IPS-NIHi11 (cell line): ENCODE data around the gene ESRRA.
A peak's percentile ranks its signal among the peaks of the same experiment; 100 is the strongest.
"Not testable (repeated sequence)": the region's sequence is repeated elsewhere in the genome, so short reads cannot be mapped to it uniquely, and the experiment has no call there.

Source experiments
- DNase-seq: peaks from one replicate; pipeline ENCODE4 v3.0.0; 2012; ENCODE audit warnings: mixed read lengths, low spot score

ESRRA gene

DNA sequence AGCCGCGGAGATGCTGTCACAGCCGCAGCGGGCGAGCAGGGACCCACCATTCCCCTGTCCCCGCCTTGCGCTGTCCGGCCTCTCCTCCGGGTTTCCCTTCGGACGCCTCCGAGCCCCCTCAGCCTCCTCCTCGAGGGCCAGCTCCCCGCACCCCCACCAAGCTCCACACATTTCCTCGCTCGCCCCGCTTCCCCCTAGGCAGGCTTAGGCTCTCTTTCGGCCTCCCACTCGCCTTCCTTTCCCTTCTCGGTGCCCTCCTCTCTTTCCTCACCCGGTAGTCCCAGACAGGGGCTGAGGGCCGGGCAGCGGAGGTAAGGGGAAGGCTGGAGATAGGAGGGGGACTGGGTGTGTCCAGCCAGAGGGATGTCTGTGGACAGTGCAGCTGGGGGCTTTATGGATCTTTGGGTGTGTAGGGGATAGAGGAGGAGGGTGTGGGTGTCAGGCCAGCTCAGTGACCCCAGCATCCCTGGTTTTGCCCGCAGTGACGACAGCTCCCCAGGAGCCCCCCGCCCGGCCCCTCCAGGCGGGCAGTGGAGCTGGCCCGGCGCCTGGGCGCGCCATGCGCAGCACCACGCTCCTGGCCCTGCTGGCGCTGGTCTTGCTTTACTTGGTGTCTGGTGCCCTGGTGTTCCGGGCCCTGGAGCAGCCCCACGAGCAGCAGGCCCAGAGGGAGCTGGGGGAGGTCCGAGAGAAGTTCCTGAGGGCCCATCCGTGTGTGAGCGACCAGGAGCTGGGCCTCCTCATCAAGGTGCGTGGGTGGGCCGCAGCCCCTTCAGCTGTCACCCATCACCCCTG lies 12.7 kb upstream of the ESRRA start:
- peak; percentile 45 for DNase-seq

DNA sequence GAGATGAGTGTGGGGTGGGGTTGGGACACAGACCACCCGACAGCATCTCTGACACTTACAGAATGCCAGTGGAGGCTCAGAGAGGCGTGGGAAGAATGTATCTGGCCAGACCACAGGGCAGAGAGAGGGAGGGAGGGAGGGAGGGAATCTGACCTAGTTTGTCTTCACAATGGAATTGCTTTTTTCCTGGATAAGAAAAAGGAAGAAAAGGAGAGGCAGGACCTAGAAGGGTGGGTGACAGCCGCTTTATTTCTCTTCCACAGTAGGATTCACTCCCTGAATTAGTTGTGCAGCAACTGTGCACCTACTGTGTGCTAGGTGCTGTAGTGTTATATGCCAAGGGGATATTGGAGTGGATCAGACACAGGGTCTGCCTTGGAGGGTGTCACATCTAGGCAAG lies 10.6 kb upstream of the ESRRA start:
- no peak for DNase-seq

DNA sequence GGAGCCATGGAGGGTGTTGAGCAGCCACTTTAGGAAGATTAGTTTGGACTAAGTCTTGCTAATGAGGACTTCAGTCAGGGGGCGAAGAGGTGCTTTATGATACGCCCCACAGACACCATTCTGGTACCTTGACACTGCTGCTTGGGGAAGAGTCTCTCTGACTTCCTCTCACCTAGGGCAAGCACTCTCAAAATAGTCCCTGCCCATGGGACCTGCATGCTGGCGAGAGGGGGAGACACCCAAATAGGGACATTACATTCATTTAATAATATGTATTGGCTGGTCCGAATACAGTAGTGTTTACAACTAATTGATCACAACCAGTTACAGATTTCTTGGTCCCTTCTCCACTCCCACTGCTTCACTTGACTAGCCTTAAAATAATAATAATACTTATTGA lies 9.6 kb upstream of the ESRRA start:
- no peak for DNase-seq

DNA sequence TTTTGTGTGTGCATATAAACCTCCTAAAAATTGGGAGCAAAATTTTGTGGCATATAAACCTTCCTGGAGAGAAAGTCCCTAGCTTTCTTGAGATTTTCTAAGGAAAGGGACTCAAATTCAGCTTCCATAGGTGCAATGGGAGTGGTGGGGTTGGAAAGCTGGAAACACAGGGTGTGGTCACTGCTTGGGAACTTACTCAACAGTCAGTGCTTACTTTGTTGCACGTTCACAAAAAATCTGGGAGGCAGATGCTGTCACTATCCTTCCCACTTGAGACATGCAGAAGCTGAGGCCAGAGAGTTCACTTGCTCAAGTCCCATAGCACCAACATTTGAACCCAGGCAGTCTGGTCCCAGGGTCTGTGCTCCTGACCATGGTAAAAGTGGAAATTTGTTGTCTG lies 9.1 kb upstream of the ESRRA start:
- DNase-seq = no peak

DNA sequence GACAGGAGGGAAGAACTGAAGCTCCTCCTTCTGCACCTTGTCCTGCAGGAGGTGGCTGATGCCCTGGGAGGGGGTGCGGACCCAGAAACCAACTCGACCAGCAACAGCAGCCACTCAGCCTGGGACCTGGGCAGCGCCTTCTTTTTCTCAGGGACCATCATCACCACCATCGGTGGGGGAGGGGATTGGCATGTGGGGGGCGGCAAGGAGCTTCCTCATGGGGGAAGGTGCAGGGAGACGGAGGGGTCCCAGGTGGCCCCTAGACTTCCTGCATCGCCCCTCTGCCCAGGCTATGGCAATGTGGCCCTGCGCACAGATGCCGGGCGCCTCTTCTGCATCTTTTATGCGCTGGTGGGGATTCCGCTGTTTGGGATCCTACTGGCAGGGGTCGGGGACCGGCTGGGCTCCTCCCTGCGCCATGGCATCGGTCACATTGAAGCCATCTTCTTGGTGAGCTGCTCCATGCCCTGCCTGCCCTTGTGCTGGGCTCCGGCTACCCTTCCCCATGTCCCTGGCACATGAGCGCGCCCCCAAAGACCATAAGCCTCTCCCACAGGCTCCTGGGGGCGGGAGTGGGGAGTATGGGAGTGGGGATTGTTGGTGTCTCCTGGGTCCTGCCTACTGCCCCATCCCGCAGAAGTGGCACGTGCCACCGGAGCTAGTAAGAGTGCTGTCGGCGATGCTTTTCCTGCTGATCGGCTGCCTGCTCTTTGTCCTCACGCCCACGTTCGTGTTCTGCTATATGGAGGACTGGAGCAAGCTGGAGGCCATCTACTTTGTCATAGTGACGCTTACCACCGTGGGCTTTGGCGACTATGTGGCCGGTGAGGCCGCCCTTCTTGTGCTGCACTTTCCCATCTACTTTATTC lies 8.3 kb upstream of the ESRRA start:
- DNase-seq = no peak

DNA sequence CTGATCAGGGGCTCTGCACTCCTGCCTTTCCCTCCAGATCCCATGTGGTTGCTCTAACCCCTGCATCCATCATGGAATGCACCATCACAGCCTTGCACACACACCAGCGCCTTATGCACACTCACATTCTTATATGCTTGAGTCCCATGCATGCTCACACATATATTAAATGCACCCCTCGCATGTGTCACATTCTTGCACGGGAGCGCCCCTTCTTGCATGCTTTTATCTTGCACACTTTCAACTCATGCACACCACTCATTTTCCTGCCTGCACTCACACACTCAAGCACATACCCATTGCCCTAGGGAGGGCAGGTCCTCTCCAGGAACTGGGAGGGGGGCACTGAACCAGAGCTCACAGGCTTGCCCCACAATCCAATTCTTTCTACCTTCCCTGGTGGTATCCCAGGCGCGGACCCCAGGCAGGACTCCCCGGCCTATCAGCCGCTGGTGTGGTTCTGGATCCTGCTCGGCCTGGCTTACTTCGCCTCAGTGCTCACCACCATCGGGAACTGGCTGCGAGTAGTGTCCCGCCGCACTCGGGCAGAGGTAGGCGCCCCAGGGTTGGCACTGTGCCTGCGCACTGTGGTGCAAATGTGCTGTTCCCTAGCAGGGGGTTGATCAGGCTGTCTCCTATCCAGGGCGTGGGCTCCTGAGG lies 7.5 kb upstream of the ESRRA start:
- DNase-seq = peak; percentile 10

DNA sequence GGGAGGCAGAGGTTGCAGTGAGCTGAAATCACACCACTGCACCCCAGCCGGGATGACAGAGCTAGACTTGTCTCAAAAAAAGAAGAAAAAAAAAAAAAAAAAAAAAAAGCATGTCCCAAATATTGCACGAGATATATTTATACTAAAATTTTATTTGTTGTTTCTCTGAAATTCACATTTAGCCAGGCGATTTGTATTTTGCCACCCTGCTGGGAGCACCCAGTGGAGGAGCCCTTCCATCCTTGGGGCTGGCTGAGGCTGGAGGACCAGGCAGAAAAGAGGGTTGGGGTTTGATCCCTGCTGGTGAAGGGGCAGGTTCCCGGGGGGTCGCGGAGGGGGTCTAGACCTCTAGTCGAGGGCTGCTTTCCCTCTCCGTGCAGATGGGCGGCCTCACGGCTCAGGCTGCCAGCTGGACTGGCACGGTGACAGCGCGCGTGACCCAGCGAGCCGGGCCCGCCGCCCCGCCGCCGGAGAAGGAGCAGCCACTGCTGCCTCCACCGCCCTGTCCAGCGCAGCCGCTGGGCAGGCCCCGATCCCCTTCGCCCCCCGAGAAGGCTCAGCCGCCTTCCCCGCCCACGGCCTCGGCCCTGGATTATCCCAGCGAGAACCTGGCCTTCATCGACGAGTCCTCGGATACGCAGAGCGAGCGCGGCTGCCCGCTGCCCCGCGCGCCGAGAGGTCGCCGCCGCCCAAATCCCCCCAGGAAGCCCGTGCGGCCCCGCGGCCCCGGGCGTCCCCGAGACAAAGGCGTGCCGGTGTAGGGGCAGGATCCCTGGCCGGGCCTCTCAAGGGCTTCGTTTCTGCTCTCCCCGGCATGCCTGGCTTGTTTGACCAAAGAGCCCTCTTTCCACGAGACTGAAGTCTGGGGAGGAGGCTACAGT lies 6.1 kb upstream of the ESRRA start:
- no peak for DNase-seq

DNA sequence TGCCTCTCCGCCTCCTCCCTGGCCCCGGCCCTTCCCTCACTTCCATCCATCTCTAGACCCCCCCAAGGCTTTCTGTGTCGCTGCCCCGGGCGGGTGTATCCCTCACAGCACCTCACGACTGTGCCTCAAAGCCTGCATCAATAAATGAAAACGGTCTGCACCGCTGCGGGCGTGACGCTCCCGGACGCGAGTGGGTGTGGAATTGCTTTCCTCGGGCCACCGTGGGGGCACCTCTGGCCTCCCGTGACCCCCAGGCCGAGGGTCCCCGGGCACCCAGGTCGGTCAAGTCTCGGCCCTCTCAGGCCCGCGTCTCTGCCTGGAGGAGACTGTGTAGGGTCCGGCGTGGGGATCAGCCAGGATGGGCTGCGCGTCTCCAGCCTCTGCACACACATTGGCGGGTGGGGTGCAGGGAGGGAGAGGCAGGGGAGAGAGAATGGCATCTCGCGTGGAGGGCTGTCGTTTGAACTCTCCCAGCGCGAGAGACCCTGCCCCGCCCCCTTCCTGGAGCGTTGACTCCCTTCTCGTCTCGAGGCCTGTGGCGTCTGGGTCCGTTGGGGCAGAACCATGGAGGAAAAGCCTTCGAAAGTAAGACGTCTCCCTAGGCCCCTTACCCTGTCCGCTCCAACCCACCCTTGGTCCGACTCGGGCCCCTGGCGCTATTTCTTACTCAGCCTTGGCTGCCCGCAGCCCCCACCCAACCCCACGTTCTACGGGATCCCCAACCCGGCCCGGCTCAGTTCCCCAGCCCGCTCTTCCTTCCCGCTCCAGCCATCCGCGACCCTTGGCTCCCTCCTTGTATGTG lies 5.3 kb upstream of the ESRRA start, which contains the start of gene CATSPERZ:
Gene CATSPERZ, plus strand, starts transcription at position 512 of the 802 bp plus-strand sequence. Its CDS starts 53 bp downstream, at position 565.
- peak; percentile 62 for DNase-seq

DNA sequence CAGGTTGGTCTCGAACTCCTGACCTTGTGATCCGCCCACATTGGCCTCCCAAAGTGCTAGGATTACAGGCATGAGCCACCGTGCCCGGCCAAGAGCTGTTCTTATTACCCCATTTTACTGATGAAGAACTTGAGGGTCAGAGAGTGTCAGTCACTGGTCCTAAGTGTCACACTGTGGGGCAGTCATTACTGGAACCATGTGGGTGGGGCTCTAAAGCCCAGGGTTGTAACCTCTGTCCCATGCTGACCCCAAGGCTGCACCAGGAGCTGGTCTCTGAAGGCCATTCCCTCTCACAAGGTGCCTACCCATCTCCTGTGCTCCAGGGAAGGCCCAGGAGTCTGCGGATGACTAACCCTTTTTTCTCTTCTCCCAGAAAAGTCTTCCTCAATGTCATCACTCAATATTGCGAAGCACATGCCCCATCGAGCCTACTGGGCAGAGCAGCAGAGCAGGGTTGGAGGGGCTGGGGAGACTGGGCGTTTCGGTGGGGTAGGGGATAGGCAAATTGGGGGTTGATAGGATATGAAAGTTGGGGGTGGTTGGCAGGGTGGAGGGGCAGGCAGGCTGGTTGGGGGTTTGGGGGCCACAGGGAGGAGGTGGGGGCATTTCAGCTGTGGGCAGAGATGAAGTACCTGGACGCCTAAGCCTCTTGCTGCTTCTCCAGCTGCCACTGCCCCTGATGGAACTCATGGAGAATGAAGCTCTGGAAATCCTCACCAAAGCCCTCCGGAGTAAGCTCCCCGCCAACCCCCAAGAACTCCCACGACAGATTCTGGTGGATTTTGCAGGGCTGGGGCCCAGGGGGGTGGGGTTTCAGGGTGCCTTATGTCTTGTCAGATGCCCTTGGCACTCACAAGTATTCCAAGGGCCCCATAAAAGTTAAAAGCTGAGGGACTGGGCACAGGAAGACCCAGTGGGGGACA lies 2.0 kb upstream of the ESRRA start:
- DNase-seq = no peak

DNA sequence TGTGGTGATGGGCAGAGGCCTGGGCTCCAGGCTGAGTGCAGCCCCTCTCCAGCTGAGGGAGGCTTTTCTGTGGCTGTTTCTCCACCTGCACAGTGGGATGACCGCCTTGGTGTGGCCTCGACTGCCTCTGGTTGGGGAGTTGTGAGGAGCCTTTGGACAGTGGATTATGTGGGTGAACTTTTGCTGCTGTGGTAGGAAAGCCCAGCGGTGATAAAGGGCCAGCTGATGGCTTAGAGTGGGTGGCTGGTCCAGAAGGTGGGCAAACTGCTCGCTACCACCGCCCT lies 1.4 kb upstream of the ESRRA start:
- no peak for DNase-seq

DNA sequence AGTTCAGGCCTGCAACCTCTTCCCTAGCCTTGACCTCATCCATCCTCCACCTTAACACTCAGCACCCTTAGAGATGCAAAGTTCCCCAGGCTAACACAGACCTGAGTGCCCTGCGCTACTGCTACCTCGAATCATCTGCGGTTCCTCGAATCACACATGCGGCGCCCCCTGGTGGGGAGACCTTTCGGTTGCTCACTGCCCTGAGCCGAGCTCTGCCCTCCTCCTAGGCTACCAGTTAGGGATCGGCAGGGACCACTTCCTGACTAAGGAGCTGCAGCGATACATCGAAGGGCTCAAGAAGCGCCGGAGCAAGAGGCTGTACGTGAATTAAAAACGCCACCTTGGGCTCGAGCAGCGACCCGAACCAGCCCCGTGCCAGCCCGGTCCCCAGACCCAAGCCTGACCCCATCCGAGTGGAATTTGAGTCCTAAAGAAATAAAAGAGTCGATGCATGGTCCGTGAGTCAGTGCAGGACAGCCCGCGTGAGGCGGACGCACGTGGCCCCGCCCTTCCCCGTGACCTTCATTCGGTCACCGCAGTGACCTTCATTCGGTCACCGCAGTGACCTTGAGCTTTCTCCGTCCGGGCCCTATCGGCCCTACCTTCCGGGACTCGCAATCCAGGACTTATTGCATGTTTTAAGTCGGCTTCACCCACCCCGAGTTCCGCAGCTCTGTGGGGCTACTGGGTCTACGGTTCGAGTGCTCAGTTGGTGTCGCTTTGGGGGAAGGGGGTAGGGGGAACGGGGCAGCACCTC lies 830 bp upstream of the ESRRA start:
- DNase-seq = peak; percentile 82

DNA sequence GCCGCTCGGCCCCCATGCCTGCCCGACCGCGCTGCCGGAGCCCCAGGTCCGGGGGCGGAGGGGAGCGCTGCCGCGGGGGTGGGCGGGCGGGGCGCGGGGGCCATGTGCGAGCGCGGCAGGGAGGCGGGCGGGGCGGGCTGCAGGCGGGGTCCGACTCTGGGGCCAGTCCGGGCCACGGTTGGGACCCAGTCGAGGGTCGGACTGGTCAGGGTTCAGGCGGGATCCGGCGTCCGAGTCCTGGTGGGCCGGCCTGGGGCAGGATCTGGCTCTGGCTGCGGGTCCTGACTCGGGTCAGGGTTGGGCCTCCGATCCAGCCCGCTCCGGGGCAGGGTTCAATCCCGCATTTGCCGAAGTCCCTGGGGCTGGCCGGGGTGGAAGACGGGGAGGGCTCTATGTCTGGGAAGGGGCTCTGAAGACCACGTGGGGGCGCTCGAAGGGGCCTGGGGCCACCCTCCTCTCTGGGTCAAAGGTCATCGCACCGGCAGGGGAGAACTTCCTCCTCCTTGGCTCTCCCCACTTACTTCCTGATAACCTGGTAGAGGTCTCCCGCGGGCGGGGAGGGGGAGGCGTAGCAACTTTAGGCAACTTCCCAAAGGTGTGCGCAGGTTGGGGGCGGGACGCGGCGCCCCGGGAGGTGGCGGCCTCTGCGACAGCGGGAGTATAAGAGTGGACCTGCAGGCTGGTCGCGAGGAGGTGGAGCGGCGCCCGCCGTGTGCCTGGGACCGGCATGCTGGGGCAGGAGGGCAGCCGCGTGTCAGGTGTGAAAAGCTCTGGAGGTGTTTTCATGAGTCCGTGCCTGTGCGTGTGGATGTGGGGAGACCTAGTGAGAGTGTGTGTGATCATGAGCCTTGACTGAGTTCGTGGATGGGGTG lies 603 bp downstream of the ESRRA start:
- peak; percentile 58 for DNase-seq

DNA sequence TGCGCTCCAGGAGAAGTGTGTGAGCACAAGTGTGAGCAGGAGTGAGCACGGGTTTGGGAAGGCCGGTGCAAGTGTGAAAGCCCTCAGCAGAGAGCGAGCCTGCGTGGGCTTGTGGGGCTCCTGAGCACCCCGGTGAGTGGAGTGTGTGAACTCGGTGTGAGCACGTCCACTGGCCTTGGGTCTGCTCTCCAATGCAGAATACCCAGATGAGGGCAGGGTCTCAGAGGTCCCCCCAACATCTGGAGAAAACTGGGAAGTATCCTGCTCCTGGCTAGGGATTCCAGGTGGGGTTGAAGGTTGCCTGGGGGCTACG lies 1.2 kb downstream of the ESRRA start:
- DNase-seq = no peak

DNA sequence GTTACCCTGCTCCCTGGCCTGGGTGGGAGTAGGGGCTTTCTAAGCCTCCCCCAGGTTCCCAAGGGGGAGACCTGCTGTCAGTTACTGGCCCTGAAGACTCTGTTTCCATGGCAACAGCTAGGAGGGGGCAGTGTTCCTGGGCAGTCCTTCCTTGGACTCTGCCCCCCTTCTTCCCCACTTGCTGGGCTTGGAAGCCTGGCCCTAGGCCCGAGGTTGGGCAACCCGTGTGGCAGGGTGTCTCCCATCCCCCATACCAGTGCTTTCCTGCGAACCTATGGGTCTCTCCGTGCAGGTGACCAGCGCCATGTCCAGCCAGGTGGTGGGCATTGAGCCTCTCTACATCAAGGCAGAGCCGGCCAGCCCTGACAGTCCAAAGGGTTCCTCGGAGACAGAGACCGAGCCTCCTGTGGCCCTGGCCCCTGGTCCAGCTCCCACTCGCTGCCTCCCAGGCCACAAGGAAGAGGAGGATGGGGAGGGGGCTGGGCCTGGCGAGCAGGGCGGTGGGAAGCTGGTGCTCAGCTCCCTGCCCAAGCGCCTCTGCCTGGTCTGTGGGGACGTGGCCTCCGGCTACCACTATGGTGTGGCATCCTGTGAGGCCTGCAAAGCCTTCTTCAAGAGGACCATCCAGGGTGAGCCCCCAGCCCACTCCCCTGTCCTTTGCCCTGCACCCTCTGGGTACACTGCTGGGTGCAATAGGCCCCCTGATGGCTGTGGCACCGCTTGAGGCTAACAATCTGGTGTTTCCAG lies 1.7 kb downstream of the ESRRA start:
- DNase-seq = no peak

DNA sequence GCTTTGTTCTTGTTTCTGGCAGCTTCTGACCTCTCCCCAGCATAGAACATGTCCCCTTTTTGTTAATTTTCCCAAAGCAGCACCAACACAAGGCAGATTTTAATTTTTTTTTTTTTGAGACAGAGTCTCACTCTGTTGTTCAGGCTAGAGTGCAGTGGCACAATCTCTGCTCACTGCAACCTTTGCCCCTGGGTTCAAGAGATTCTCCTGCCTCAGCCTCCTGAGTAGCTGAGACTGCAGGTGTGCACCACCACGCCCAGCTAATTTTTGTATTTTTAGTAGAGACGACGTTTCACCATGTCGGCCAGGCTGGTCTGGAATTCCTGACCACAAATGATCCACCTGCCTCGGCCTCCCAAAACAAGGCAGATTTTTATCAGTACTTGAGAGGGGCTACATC lies 2.5 kb downstream of the ESRRA start:
- DNase-seq = not testable (repeated sequence)

DNA sequence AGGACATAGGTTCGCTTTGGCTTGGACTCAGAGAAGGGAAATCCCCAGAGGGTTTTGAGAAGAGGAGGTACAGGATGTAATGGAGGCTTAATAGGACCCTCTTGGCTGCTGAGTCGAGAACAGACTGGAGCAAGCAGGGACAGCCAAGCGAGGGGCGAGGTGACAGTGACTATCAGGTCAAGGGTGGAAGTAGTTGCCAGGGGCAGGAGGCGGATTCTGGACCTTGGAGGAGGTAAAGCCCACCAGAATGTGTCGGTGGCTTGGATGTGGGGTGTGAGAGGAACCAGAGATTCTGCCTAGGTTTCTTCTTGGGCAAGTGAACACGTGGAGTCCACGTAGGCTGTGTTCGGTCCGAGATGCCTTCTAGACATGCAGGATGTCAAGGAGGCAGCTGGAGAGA lies 7.6 kb downstream of the ESRRA start:
- DNase-seq = no peak

DNA sequence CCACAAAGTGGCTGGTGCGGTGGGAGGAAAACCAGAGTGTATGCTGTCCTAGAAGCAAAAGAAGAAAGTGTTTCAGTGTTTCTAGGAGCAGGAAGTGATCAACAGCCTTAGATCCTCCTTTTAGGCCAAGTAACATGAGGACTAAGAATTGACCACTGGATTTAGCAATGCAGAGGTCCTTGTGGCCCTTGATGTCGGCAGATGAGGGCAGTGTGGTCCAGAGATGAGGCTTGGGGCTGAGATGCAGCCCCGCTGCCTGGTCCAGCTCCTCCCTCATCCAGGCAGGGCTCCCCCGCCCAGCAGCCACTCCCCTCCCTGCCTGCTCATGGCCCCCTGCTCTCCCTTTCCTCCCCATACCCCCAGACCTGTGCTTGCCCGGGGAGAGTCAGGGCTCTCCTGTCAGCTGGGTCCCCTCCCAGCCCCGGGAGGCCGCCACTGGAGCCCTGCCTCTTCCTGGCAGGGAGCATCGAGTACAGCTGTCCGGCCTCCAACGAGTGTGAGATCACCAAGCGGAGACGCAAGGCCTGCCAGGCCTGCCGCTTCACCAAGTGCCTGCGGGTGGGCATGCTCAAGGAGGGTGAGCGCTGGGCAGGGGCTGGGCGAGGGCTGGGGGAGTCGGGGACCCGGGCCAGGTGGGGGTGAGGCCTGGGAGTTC lies 8.3 kb downstream of the ESRRA start:
- DNase-seq = no peak
